HG03175 (cell line): ENCODE measurements around the gene B4GALT4.
"Not testable (repeated sequence)": the region's sequence is repeated elsewhere in the genome, so short reads cannot be mapped to it uniquely, and the experiment has no call there.

Source experiments
- ATAC-seq: cut with Tn5 transposase; IDR thresholded peaks from one replicate; pipeline ENCODE4 v1.9.1; 2021; ENCODE audit warnings: mild to moderate bottlenecking, moderate library complexity; ENCODE audit not compliant: unreplicated experiment

B4GALT4 gene

GRCh38 chr3:119205685-119206084 lies 35.0 kb downstream of the B4GALT4 start:
- no peak for ATAC-seq

- no peak for ATAC-seq
Measured at GRCh38 chr3:119205209-119205608, 35.5 kb downstream of the B4GALT4 start.

GRCh38 chr3:119195911-119196310 lies 44.8 kb downstream of the B4GALT4 start:
- ATAC-seq, result no peak

GRCh38 chr3:119195151-119195476 lies 45.6 kb downstream of the B4GALT4 start:
- ATAC-seq, result no peak

GRCh38 chr3:119194237-119195150 lies 46.2 kb downstream of the B4GALT4 start:
- no peak for ATAC-seq

- ATAC-seq, result no peak
Measured at GRCh38 chr3:119191800-119192199, 48.9 kb downstream of the B4GALT4 start.

- no peak for ATAC-seq
Measured at GRCh38 chr3:119187266-119187665, 53.4 kb downstream of the B4GALT4 start.

GRCh38 chr3:119184796-119185570 lies 55.7 kb downstream of the B4GALT4 start:
- no peak for ATAC-seq

- no peak for ATAC-seq
Measured at GRCh38 chr3:119184111-119184510, 56.6 kb downstream of the B4GALT4 start.

- ATAC-seq, result no peak
Measured at GRCh38 chr3:119181765-119182164, 58.9 kb downstream of the B4GALT4 start.

- no peak for ATAC-seq
Measured at GRCh38 chr3:119177321-119177720, 63.4 kb downstream of the B4GALT4 start.

GRCh38 chr3:119176778-119177177 lies 63.9 kb downstream of the B4GALT4 start:
- ATAC-seq, result no peak

- ATAC-seq, result no peak
Measured at GRCh38 chr3:119175872-119176756, 64.6 kb downstream of the B4GALT4 start.

GRCh38 chr3:119173325-119173724 lies 67.4 kb downstream of the B4GALT4 start, which contains the start of gene UPK1B:
TSS of gene UPK1B (plus strand) at chr3:119173598. CDS start at chr3:119186742, 13,144 bp downstream.
- no peak for ATAC-seq

- ATAC-seq, result no peak
Measured at GRCh38 chr3:119170821-119171220, 69.9 kb downstream of the B4GALT4 start.

- ATAC-seq, result not testable (repeated sequence)
Measured at GRCh38 chr3:119164745-119165144, 75.9 kb downstream of the B4GALT4 start.
